Measurements from ENCODE around the gene AASDHPPT.

Gene AASDHPPT

GRCh38 chr11:106031202-106031810, 46.2 kb upstream of the AASDHPPT start (continued):
- no peak for TF ChIP-seq OSR1 (CRISPR knock-in tag; IDR thresholded peaks at IDR 0.05)
- TF ChIP-seq TCF4 (CRISPR knock-in tag; IDR thresholded peaks at IDR 0.05; ENCODE audit: borderline replicate concordance) = no peak

- TF ChIP-seq TCF4 (CRISPR knock-in tag; IDR thresholded peaks at IDR 0.05; ENCODE audit: borderline replicate concordance) (no peak), TOX (CRISPR knock-in tag; IDR thresholded peaks at IDR 0.05; ENCODE audit: borderline replicate concordance) (no peak), RARB (CRISPR knock-in tag; IDR thresholded peaks at IDR 0.05) (no peak), TSHZ2 (CRISPR knock-in tag; IDR thresholded peaks at IDR 0.05) (no peak), CSDC2 (CRISPR knock-in tag; IDR thresholded peaks at IDR 0.05) (no peak)
- ATAC-seq = no peak
These were observed 45.5 kb upstream of the AASDHPPT start for GRCh38 chr11:106031936-106032335.

GRCh38 chr11:106032861-106033260, 44.6 kb upstream of the AASDHPPT start:
- TF ChIP-seq ESRRG (CRISPR knock-in tag; IDR thresholded peaks at IDR 0.05) (no peak), ZFP3 (CRISPR knock-in tag; IDR thresholded peaks at IDR 0.05) (no peak), POU6F1 (CRISPR knock-in tag; IDR thresholded peaks at IDR 0.05; ENCODE audit: borderline replicate concordance, low read depth) (no peak), GLIS3 (CRISPR knock-in tag; IDR thresholded peaks at IDR 0.05) (no peak), ZC3H10 (CRISPR knock-in tag; IDR thresholded peaks at IDR 0.05) (no peak)
- ATAC-seq = no peak

GRCh38 chr11:106043540-106043939, 33.9 kb upstream of the AASDHPPT start:
- TF ChIP-seq BACH2 (CRISPR knock-in tag; IDR thresholded peaks at IDR 0.05; ENCODE audit: borderline replicate concordance) (no peak), TOX (CRISPR knock-in tag; IDR thresholded peaks at IDR 0.05; ENCODE audit: borderline replicate concordance) (no peak), TSHZ2 (CRISPR knock-in tag; IDR thresholded peaks at IDR 0.05) (no peak), GLIS3 (CRISPR knock-in tag; IDR thresholded peaks at IDR 0.05) (no peak), ZNF8 (CRISPR knock-in tag; IDR thresholded peaks at IDR 0.05) (no peak), ZNF565 (CRISPR knock-in tag; conservative IDR thresholded peaks at IDR 0.05; ENCODE audit: low read depth) (no peak), PATZ1 (CRISPR knock-in tag; IDR thresholded peaks at IDR 0.05; ENCODE audit: borderline replicate concordance) (no peak), ZFP30 (CRISPR knock-in tag; IDR thresholded peaks at IDR 0.05) (no peak), SNAI2 (CRISPR knock-in tag; IDR thresholded peaks at IDR 0.05) (no peak), ZFP3 (CRISPR knock-in tag; IDR thresholded peaks at IDR 0.05) (no peak), ZNF70 (CRISPR knock-in tag; IDR thresholded peaks at IDR 0.05) (no peak), CSRNP3 (CRISPR knock-in tag; IDR thresholded peaks at IDR 0.05) (no peak), ESRRG (CRISPR knock-in tag; IDR thresholded peaks at IDR 0.05) (no peak), RARB (CRISPR knock-in tag; IDR thresholded peaks at IDR 0.05) (no peak), ISL1 (CRISPR knock-in tag; IDR thresholded peaks at IDR 0.05) (no peak), ARNTL (CRISPR knock-in tag; IDR thresholded peaks at IDR 0.05; ENCODE audit: borderline replicate concordance, low read depth) (no peak), CREB5 (CRISPR knock-in tag; IDR thresholded peaks at IDR 0.05; ENCODE audit: low read depth) (no peak), POU6F1 (CRISPR knock-in tag; IDR thresholded peaks at IDR 0.05; ENCODE audit: borderline replicate concordance, low read depth) (no peak)
- ATAC-seq = no peak

Data from SK-N-SH treated with all-trans-retinoic acid at 6 μM for 48 hours (cell line).